ENCODE results near the gene SAPCD1.
A peak's percentile ranks its signal among the peaks of the same experiment; 100 is the strongest.

Gene SAPCD1

GRCh38 chr6:31729979-31730630 is 32.4 kb upstream of the SAPCD1 start:
- DNase-seq: no peak

DNA sequence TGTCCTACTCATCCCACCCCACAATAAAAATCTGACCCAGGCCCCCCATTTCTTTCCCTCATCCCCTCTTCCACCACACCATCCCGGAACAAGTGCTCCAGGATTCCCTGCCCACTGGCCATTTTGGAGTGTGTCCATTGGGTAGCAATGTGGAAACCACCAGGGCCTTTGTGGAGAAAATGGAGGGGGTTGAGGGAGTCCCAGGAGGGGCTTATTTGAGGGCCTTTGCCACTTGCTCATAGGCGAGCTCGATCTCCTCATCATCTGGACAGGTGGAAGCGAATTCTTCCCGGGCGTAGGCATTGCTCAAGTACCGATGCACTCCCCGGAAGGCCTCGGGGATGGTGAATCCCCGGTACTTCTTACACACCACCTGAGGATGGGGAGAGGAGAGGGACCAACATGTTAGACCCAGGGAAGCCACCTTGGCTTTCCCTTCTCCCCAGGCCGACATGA is 31.8 kb upstream of the SAPCD1 start:
- DNase-seq: no peak

DNA sequence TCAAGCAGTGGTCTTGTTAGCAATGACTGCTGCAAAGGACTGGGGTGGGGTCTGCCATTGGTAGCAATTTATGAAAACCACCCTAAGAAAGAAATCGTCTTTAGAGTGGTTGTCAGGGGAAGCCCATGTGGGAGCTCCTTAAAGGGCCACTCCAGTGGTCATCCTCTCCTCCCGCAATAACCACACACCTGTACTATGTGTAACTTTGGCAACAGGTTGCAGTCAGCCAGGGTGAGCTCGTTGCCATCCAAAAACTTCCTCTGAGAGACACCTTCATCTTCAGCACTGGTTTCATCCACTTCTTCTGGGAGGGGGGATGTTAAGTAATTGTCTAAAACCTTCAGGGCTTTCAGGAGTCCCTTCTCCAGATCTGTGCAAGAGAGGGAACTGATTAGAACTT is 30.4 kb upstream of the SAPCD1 start:
- DNase-seq: no peak

DNA sequence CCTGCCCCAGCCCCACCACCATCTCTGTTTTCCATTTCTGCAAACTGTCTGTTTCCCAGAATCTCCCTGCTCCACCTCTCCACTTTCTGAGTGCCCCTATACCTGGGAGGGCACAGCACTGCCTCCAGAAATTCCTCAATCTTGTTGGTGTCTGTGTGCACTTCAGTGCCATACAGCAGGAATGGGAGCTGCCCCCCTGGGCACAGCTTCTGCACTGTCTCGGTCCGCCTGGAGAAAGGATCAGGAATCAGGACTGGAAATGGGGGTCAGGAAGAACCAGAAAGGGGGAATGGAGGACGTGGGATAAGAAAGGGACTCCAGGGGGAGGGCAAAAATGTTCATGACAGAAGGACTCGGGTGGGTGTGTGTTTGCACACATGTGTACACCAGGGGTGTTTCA is 28.7 kb upstream of the SAPCD1 start:
- no peak for DNase-seq

GRCh38 chr6:31734247-31734820 is 28.1 kb upstream of the SAPCD1 start:
- no peak for DNase-seq

GRCh38 chr6:31734821-31735406 is 27.5 kb upstream of the SAPCD1 start:
- DNase-seq: no peak

GRCh38 chr6:31736021-31736767 is 26.3 kb upstream of the SAPCD1 start, which contains the start of gene CLIC1:
Gene CLIC1, minus strand, starts transcription at chr6:31736530. Its CDS starts 230 bp downstream, at chr6:31736300.
- peak; percentile 58 to 79 for DNase-seq

DNA sequence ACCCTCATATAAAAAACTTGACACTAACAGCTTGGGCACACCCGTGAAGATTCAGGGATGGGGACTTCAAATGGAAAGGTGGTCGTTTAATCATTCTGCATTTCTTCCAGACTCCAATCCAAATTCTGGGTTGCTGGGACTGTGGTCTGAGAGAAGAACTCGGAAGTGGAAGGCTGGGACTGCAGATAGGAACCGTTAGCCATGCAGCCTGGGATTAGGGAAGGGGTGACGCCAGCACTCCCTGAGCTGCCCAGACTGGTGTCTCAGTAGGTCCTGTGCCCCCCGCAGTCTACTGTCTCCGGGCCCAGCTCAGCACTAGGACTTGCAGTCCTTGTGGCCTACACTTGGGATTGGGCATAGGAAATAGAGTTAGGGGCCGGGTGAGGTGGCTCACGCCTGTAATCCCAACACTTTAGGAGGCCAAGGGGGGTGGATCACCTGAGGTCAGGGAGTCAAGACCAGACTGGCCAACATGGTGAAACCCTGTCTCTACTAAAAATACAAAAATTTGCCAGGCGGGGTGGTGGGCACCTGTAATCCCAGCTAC is 25.6 kb upstream of the SAPCD1 start:
- no peak for DNase-seq

DNA sequence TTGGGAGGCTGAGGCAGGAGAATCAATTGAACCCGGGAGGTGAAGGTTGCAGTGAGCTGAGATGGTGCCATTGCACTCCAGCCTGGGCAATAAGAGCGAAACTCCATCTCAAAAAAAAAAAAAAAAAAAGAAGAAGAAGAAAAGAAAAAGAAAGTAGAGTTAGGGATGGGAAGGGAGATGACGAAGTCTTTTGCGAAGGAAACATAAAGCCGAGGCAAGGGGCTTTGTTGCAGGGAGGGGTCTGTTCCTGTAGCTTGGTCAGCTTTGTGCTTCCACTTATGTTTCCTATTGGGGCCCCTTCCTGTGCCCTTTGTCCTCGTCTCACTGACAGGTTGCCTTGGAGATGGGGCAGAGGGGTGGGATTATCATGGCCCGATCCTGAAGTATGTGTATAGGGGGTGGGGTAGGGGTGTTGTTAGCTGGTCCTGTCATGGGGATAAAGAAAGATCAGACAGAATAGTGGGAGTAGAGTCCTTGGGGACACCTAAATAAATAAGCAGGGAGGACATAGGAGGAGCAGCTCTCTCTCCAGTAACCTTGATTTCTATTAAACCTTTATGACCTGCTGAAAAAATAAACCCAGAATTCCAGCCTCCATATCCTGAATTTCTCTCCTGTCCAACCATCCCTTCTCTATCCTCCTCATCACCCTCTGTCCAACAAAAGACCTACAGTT is 25.0 kb upstream of the SAPCD1 start:
- DNase-seq: peak in 1 of 2 experiments; percentile 42

DNA sequence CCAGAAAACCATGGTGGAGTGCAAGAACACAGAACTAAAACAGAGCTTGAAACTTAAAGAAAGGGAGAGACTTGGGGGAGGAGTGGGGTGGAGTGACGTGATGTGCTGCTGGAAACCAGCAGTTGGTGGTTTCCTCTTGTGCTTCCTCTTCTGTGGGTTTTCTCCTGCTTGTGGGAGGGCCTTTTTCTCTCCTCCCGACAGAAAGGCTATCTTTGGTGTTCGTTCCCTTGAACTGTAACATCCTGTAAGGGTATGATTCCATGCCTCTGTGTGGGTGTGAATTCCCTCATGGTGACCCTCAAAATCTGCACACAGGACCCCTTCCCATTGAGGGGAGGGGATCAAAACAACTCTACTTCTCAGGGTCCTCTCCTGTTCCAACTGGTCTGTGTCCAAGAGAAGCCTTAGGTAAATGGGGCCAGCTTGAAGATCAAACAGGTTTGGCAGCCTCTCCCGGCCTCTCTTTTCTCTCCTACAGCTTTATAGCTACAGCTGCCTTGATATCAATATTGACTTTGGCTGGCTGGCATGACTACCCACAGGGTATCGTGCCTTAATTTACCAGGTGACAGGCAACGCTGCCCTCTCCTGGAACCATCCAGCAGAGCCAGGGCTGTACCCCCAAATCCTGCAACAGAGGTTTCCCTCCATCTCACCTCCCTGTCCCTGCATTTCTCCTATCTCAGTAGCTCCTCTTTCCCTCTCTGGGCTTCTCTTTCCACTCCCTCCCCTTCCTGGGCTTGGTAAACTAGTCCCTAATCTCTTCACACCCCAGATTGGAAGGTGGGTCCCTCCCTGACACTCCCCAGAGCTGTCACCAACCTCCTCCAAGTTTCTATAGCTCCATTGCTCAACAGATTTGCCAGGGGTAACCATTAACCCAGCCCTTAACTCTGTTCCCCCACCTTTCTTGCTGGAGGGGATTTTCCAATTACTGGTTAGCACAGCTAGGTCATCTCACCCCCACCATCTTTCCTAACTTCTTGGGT is 24.2 kb upstream of the SAPCD1 start:
- DNase-seq: peak; percentile 76 to 89

- DNase-seq: peak; percentile 98 to 99
Measured at GRCh38 chr6:31739639-31740396, 22.6 kb upstream of the SAPCD1 start, which contains the start of gene MSH5. Gene MSH5, plus strand, starts transcription at chr6:31740005. Its CDS starts 462 bp downstream, at chr6:31740467.

DNA sequence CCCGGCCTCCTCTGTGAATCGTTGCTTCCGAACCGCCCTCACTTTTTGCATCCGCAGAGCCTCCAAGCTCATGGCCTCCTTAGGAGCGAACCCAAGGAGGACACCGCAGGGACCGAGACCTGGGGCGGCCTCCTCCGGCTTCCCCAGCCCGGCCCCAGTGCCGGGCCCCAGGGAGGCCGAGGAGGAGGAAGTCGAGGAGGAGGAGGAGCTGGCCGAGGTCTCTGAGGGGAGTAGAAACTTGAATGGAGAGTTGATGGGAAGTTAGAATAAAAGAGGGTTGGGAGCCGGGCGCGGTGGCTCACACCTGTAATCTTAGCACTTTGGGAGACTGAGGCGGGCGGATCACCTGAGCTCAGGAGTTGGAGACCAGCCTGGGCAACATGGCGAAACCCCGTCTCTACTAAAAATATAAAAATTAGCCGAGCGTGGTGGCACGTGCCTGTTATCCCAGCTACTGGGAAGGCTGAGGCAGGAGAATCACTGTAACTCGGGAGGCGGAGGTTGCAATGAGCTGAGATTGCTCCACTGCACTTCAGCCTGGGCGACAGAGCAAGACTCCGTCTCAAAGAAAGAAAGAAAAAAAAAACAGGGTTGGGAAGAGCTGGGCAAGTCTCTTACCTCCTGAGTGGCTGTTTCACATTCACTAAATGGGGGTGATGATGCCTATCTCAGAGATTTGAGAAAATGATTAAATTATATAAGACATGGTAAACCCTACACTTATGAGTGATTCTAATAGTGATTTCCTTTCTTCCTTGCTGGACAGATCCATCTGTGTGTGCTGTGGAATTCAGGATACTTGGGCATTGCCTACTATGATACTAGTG is 21.8 kb upstream of the SAPCD1 start:
- no peak for DNase-seq

DNA sequence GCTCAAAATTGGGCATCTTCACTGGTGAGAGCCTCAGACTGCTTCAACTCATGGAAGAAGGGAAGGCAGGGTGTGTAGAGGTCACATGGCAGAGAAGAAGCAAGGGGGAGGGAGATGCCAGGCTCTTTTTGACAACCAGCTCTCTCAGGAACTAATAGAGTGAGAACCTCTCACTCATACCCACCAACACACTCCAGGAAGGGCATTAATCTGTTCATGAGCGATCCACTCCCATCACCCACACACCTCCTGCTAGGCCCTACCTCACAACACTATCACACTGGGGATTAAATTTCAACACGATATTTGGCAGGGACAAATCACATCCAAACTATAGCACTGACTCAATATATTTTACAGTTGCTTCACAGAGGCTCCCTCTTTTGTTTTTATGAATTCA is 20.6 kb upstream of the SAPCD1 start:
- DNase-seq: no peak

GRCh38 chr6:31742894-31743293 is 19.6 kb upstream of the SAPCD1 start:
- DNase-seq: no peak

- DNase-seq: no peak
Measured at GRCh38 chr6:31744422-31744821, 18.0 kb upstream of the SAPCD1 start.

GRCh38 chr6:31749301-31750036 is 13.0 kb upstream of the SAPCD1 start:
- DNase-seq: no peak

GRCh38 chr6:31750411-31751022 is 11.9 kb upstream of the SAPCD1 start:
- no peak for DNase-seq

DNA sequence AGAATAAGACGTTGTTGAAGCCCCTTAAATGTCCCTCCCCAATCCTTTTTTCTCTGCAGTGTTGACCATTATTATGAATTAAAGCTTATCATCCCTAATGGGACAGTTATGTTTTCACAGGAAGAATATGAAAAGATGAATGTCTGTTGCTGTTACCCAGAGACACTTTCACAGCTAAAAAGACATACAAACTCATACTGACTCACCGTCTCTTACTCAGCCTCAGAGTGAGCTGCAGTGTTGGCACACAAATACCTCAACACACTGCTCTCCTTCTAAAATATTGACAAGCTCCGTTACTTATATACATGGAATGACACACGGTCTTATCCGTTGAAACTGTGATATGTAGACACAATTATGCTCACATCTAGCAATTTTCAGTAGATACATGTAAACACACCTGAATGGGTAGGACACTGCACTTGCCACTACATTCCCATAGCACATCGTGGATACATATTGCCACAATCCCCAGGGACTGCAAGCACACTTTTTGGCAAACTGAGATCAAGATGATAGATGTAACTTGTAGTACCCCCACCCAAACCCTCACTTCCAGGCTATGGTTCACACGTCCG is 9.6 kb upstream of the SAPCD1 start:
- no peak for DNase-seq

Data from NCI-H2081 (cell line).